GM12872 (cell line): ENCODE results near the gene ADAMTS7.

Source experiments
- TF ChIP-seq, protein P1 (sequence below): IDR thresholded peaks from 3 replicates; pipeline ENCODE4 v1.5.1; 2011; ENCODE audit warnings: low read depth, mild to moderate bottlenecking, low read length, moderate library complexity; ENCODE audit not compliant: insufficient read depth

The ADAMTS7 gene

DNA sequence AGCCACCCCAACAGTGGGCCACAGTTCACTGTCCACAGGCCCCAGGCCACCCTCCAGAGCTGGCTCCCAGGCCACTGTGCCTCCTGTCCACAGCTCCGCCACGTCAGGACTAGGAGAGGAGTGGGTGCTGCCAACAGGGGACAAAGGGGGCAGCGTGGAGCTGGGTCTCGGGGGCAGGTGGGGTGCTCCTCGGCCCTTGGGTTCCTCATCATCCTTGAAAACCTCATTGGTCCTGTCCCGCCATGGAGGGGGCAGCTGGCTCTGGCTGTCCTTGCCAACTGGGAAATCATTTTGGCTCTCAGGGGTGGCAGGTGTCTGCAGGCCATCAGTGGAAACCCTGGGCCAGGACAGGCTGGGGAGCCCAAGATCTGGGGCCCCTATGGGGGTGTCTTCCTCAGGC, 45.2 kb downstream of the ADAMTS7 start:
- TF ChIP-seq, protein P1, sequence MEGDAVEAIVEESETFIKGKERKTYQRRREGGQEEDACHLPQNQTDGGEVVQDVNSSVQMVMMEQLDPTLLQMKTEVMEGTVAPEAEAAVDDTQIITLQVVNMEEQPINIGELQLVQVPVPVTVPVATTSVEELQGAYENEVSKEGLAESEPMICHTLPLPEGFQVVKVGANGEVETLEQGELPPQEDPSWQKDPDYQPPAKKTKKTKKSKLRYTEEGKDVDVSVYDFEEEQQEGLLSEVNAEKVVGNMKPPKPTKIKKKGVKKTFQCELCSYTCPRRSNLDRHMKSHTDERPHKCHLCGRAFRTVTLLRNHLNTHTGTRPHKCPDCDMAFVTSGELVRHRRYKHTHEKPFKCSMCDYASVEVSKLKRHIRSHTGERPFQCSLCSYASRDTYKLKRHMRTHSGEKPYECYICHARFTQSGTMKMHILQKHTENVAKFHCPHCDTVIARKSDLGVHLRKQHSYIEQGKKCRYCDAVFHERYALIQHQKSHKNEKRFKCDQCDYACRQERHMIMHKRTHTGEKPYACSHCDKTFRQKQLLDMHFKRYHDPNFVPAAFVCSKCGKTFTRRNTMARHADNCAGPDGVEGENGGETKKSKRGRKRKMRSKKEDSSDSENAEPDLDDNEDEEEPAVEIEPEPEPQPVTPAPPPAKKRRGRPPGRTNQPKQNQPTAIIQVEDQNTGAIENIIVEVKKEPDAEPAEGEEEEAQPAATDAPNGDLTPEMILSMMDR = no peak

DNA sequence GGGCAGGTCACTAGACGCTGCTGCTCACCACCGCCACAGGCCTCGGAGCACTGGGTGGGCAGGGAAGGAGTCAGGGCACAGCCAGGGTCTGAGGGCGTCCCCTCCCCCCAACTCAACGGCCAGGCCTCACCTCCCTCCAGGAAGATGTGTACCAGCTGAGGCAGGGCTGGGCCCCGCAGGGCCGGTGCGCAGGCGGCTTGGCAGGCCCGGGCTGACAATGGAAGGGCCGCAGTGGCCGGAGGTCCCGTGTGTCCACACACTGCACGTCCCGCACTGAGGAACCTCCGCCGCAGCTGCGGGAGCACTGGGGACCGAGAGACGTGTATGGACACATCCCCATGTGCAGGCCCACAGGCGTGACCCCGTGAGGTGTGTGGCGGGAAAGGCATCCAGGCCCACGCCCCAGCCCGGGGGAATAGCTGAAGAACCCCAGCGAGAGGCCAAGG, 47.4 kb downstream of the ADAMTS7 start:
- TF ChIP-seq, protein P1 = no peak

DNA sequence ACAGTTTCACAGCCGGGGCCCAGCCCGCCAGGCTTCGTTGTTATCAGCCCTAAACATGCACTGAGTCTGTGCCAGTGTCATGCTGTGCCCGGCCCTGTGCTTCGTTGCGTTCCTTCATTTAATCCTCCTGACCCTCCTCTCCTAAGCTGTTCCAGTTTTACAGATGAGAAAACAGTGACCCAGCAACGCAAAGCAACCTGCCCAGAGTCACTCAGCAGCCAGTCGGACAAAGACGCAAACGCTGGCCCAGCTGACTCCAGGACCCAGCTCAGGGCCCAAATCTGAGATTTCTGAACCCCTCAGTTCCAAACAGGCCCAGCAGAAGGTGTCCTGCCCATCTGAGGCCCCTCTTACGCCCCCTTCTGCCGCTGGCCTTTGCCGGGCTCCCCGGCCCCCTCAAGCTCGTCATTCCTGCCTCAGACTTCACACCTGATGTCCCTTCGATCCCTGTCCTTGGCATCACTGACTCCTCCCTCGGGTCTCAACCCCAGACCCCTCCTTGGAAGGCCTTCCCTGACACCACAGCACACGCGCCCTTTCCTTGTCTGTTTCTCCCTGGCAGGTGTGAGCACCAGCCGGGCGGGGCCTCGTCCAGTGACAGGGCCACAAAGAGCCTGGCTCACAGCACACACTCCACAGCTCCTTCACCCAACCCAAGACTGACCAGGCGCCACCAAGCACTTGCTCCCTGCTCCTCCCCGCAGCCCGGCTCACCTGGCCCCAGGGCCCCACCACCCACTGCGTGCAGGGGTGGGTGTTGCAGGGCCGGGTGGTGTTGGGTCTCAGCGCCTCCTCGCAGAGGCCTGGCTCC, 48.1 kb downstream of the ADAMTS7 start:
- TF ChIP-seq, protein P1 = no peak

- TF ChIP-seq, protein P1 = no peak
Observed at GRCh38 chr15:78761891-78762385, 49.3 kb downstream of the ADAMTS7 start.

- TF ChIP-seq, protein P1 = no peak
Observed at GRCh38 chr15:78761020-78761419, 50.2 kb downstream of the ADAMTS7 start.

GRCh38 chr15:78757636-78757905, 53.7 kb downstream of the ADAMTS7 start:
- TF ChIP-seq, protein P1 = no peak

DNA sequence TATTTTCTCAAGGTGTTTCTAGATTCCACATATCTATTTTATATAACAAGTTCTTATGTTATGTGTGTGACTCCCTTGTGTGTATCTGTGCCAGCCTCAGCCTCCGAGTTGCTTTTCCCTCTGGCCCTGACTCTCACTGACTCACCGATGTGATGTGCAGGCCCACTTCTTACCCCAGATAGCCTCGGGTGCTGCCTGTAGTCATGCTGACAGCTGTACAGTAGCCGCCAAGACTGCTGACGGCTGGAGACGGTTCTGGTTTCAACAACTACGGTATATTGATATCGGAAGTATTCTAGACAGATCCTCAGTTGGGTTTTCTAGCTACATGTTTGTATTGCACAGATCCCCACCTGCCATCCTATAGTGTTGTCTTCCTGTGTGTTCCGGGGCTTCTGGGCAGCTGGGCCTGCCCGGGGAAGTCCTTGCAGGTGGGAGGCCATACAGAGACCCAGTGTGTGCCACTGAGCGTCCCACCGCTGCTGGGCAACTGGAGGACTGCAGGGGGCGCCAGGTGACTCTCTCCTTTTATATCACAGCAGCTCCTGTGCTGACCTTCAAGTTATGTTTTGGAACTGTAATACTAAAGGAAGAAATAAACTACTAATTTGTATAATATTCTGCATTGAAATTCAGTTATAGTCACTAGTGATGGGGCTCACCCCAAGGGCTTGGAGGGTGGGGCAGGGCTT, 55.2 kb downstream of the ADAMTS7 start:
- TF ChIP-seq, protein P1 = peak; percentile 51
